GM21619 (cell line): ENCODE data around the gene CACNA1C.

Experiments
- ATAC-seq: cut with Tn5 transposase; IDR thresholded peaks from one replicate; pipeline ENCODE4 v1.9.1; 2021; ENCODE audit not compliant: unreplicated experiment

CACNA1C gene

GRCh38 chr12:2194060-2194459 is 141.3 kb downstream of the CACNA1C start:
- no peak for ATAC-seq

GRCh38 chr12:2194571-2194970 is 141.8 kb downstream of the CACNA1C start:
- no peak for ATAC-seq

GRCh38 chr12:2195085-2195484 is 142.3 kb downstream of the CACNA1C start:
- no peak for ATAC-seq

GRCh38 chr12:2198005-2198501 is 145.3 kb downstream of the CACNA1C start:
- no peak for ATAC-seq

- no peak for ATAC-seq
Observed at GRCh38 chr12:2198542-2198941, 145.8 kb downstream of the CACNA1C start.

GRCh38 chr12:2205996-2206395 is 153.2 kb downstream of the CACNA1C start:
- no peak for ATAC-seq

- no peak for ATAC-seq
Observed at GRCh38 chr12:2208837-2209635, 156.2 kb downstream of the CACNA1C start.

GRCh38 chr12:2211119-2211518 is 158.3 kb downstream of the CACNA1C start:
- ATAC-seq = no peak

GRCh38 chr12:2212537-2212936 is 159.8 kb downstream of the CACNA1C start:
- no peak for ATAC-seq

GRCh38 chr12:2212971-2213869 is 160.4 kb downstream of the CACNA1C start:
- no peak for ATAC-seq

GRCh38 chr12:2214411-2214810 is 161.6 kb downstream of the CACNA1C start:
- ATAC-seq = no peak

- no peak for ATAC-seq
Observed at GRCh38 chr12:2215709-2216560, 163.1 kb downstream of the CACNA1C start.

GRCh38 chr12:2218706-2219105 is 165.9 kb downstream of the CACNA1C start:
- ATAC-seq = no peak

- no peak for ATAC-seq
Observed at GRCh38 chr12:2221030-2221621, 168.3 kb downstream of the CACNA1C start.

- ATAC-seq = no peak
Observed at GRCh38 chr12:2222691-2223090, 169.9 kb downstream of the CACNA1C start.

- ATAC-seq = no peak
Observed at GRCh38 chr12:2224961-2225360, 172.2 kb downstream of the CACNA1C start.

GRCh38 chr12:2225696-2226095 is 172.9 kb downstream of the CACNA1C start:
- no peak for ATAC-seq

- ATAC-seq = no peak
Observed at GRCh38 chr12:2226641-2227040, 173.9 kb downstream of the CACNA1C start.

GRCh38 chr12:2227360-2227759 is 174.6 kb downstream of the CACNA1C start:
- ATAC-seq = no peak

GRCh38 chr12:2228535-2228934 is 175.7 kb downstream of the CACNA1C start:
- ATAC-seq = no peak
